WTC11 (cell line): ENCODE measurements around the gene NFATC1.

Experiments used
- GABPB1 ChIP-seq: sonication (generic); formaldehyde crosslinking; IDR thresholded peaks from 2 replicates; pipeline ENCODE4 v1.8.1; 2023; ENCODE audit warnings: mild to moderate bottlenecking, missing genetic modification reagents
- JUN ChIP-seq: sonication (generic); formaldehyde crosslinking; IDR thresholded peaks from 2 replicates; pipeline ENCODE4 v1.8.0; 2023; ENCODE audit warnings: mild to moderate bottlenecking, missing genetic modification reagents
- SMAD4 ChIP-seq: sonication (generic); formaldehyde crosslinking; IDR thresholded peaks from 2 replicates; pipeline ENCODE4 v1.8.0; 2022; ENCODE audit warnings: mild to moderate bottlenecking, missing genetic modification reagents
- SP1 ChIP-seq: sonication (generic); formaldehyde crosslinking; conservative IDR thresholded peaks from 2 replicates; pipeline ENCODE4 v1.8.1; 2022; ENCODE audit warnings: missing genetic modification reagents
- ZNF423 ChIP-seq: fragments of 250-450 bp; sonication (Bioruptor Pico); IDR thresholded peaks from 2 replicates; pipeline ENCODE4 v2.1.2; 2022; ENCODE audit warnings: mild to moderate bottlenecking, moderate library complexity
- ZNF512 ChIP-seq: sonication (generic); formaldehyde crosslinking; IDR thresholded peaks from 2 replicates; pipeline ENCODE4 v1.8.1; 2022; ENCODE audit warnings: missing genetic modification reagents, borderline replicate concordance

- TF ChIP-seq SMAD4 (CRISPR knock-in tag) (no peak), ZNF423 (CRISPR knock-in tag) (no peak), ZNF512 (CRISPR knock-in tag) (no peak), SP1 (no peak), JUN (CRISPR knock-in tag) (no peak), GABPB1 (CRISPR knock-in tag) (no peak)
Observed at GRCh38 chr18:79458131-79458838, 62.6 kb downstream of the NFATC1 start.
